ENCODE results near the gene STXBP4. TPM values are rescaled to one million over a fixed set of nuclear protein-coding genes. Genes with fewer than 3 reads are reported as not detected.

The STXBP4 gene
- total RNA-seq, 2 experiments from 2014 or later = 9.4 to 12.6 TPM

DNA sequence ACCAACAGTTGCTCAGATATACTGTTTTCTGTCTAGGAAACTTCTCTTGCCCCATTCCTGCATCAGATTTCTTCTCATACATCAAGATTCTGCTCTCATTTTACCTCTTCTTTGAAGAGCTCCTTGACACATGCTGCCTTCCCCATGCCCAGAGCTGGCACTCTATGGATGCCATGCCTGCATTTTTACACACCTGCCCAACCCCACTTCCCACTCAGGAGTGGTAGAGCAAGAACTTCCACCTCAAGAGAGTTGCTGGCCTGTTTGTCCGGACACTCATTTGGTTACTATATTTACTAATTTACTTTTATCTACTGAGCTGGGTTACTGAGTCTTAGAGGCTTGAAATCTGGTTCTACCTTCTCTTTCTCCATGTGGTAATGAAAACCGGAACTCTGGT lies 197.9 kb downstream of the STXBP4 start:
- CTCF ChIA-PET (ENCODE audit: unreplicated experiment) = no interaction called here
- H3K27ac ChIP-seq (ENCODE audit: low read depth, low read length, poor library complexity, severe bottlenecking) = no peak overlapping the region

DNA sequence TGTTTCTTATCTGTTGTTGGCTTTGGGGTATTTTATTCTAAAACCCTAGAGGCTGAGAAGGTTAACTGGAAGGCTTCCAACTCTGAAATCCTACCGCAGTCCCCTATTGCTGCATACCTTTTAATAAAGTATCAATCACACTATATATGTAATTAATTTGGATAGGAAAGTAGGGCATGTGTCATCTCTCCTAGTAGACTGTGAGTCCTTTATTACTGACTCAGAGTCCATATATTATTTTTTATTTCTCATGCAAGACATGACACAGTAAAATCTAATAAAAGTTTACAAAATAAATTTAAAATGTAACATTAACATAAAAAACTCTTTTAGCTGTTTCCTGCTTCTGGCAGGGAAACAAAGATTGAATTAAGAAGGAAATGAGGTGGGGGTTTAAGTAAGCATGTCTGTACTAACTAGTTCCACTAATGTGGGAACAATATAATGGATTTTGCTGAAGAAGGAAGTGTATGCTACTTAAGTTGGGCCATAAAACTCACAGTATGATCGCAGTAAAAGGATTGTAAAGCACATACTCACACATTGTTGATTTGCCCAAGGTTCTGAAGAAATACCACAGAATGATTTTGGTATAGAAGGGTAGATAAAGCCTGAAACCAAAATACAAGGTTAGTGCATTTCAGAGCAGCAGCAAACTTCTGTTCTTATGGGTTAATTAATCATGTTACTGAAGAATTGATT lies 198.6 kb downstream of the STXBP4 start:
- Histone ChIP-seq H4K20me1 (ENCODE audit: insufficient read depth, low read length) (no peaks in the 10 kb centered on the region), H3K9me2 (ENCODE audit: insufficient read depth, low read length) (no peaks in the 10 kb centered on the region), H3K27ac (ENCODE audit: low read depth, low read length, poor library complexity, severe bottlenecking) (peak overlapping the region; percentile 94), H3K4me3 (ENCODE audit: low read depth, low read length, poor library complexity, severe bottlenecking) (no peak overlapping the region), H3K79me2 (ENCODE audit: insufficient read depth, low read depth, low read length) (no peaks in the 10 kb centered on the region), H3K4me1 (ENCODE audit: insufficient read depth, low read length, poor library complexity, severe bottlenecking) (peaks cover 90% of the 10 kb centered on the region), H3K9me3 (ENCODE audit: low read length) (no peaks in the 10 kb centered on the region), H3K4me2 (ENCODE audit: low read length) (peak overlapping the region; percentile 67; the same call in 1 of the 2 replicates), H3K36me3 (ENCODE audit: insufficient read depth, low read length) (no peaks in the 10 kb centered on the region), H2AFZ (ENCODE audit: low read length) (peak overlapping the region; percentile 40; the same call in 1 of the 2 replicates)
- no peak for DNase-seq (ENCODE audit: low spot score)
- ChIA-PET CTCF (ENCODE audit: unreplicated experiment) (no interaction called here), POLR2A (interaction anchor here (1.0 to 1.3 kb wide), 2 partner anchors 12 to 181 kb away, joined by 3 to 5 read pairs; no protein-coding TSS in a partner anchor)
- no TSS peak for BruUV-seq (replicated peaks)
- TF ChIP-seq, protein P1, sequence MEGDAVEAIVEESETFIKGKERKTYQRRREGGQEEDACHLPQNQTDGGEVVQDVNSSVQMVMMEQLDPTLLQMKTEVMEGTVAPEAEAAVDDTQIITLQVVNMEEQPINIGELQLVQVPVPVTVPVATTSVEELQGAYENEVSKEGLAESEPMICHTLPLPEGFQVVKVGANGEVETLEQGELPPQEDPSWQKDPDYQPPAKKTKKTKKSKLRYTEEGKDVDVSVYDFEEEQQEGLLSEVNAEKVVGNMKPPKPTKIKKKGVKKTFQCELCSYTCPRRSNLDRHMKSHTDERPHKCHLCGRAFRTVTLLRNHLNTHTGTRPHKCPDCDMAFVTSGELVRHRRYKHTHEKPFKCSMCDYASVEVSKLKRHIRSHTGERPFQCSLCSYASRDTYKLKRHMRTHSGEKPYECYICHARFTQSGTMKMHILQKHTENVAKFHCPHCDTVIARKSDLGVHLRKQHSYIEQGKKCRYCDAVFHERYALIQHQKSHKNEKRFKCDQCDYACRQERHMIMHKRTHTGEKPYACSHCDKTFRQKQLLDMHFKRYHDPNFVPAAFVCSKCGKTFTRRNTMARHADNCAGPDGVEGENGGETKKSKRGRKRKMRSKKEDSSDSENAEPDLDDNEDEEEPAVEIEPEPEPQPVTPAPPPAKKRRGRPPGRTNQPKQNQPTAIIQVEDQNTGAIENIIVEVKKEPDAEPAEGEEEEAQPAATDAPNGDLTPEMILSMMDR (conservative IDR thresholded peaks at IDR 0.05; ENCODE audit: low read length) = no peak
- TF ChIP-seq EZH2phosphoT487 (IDR thresholded peaks at IDR 0.05; ENCODE audit: borderline replicate concordance, low read depth, low read length) = no peak
- intact Hi-C loops (cut with micrococcal nuclease; ENCODE audit: unreplicated experiment) = loop anchor here (5.0 kb wide), 2 partner anchors 200 to 255 kb away; partner anchors contain the start of genes COX11, MMD and STXBP4

More for the DNA sequence above, 197.9 kb downstream of the STXBP4 start:
- DNase-seq (ENCODE audit: low spot score) = no peak
- H3K9me2 ChIP-seq (ENCODE audit: insufficient read depth, low read length) = no peaks in the 10 kb centered on the region
- no peaks in the 10 kb centered on the region for H3K9me3 ChIP-seq (ENCODE audit: low read length)
- intact Hi-C loops (cut with micrococcal nuclease; ENCODE audit: unreplicated experiment) = loop anchor here (5.0 kb wide), 2 partner anchors 199 to 256 kb away; partner anchors contain the start of genes COX11, MMD and STXBP4
- no peak for TF ChIP-seq EZH2phosphoT487 (IDR thresholded peaks at IDR 0.05; ENCODE audit: borderline replicate concordance, low read depth, low read length)
- TF ChIP-seq, protein P1 (conservative IDR thresholded peaks at IDR 0.05; ENCODE audit: low read length) = no peak
- peaks cover 90% of the 10 kb centered on the region for H3K4me1 ChIP-seq (ENCODE audit: insufficient read depth, low read length, poor library complexity, severe bottlenecking)
- no peak overlapping the region for H3K4me3 ChIP-seq (ENCODE audit: low read depth, low read length, poor library complexity, severe bottlenecking)
- H3K79me2 ChIP-seq (ENCODE audit: insufficient read depth, low read depth, low read length) = no peaks in the 10 kb centered on the region
- no peak overlapping the region for H2AFZ ChIP-seq (ENCODE audit: low read length)
- no TSS peak for BruUV-seq (replicated peaks)
- H3K4me2 ChIP-seq (ENCODE audit: low read length) = no peak overlapping the region
- no peaks in the 10 kb centered on the region for H3K36me3 ChIP-seq (ENCODE audit: insufficient read depth, low read length)
- no peaks in the 10 kb centered on the region for H4K20me1 ChIP-seq (ENCODE audit: insufficient read depth, low read length)
- POLR2A ChIA-PET = interaction anchor here (1.0 to 1.3 kb wide), 2 partner anchors 13 to 182 kb away, joined by 3 to 5 read pairs; no protein-coding TSS in a partner anchor

All from OCI-LY7 (cell line).